HG03571 (cell line): ENCODE data around the gene HEPN1.
A peak's percentile ranks its signal among the peaks of the same experiment; 100 is the strongest.

Experiments
- ATAC-seq: cut with Tn5 transposase; IDR thresholded peaks from one replicate; pipeline ENCODE4 v1.9.1; 2021; ENCODE audit not compliant: unreplicated experiment

Gene HEPN1

GRCh38 chr11:124918950-124919349, at the start of gene HEPN1:
TSS of gene HEPN1 (plus strand) at chr11:124919250.
- ATAC-seq, result no peak

GRCh38 chr11:124869331-124869730, 49.7 kb upstream of the HEPN1 start:
- no peak for ATAC-seq

- no peak for ATAC-seq
These were observed 49.1 kb upstream of the HEPN1 start for GRCh38 chr11:124869856-124870387.

- no peak for ATAC-seq
These were observed 48.6 kb upstream of the HEPN1 start for GRCh38 chr11:124870430-124870829.

- ATAC-seq, result no peak
These were observed 46.8 kb upstream of the HEPN1 start for GRCh38 chr11:124872280-124872679.

DNA sequence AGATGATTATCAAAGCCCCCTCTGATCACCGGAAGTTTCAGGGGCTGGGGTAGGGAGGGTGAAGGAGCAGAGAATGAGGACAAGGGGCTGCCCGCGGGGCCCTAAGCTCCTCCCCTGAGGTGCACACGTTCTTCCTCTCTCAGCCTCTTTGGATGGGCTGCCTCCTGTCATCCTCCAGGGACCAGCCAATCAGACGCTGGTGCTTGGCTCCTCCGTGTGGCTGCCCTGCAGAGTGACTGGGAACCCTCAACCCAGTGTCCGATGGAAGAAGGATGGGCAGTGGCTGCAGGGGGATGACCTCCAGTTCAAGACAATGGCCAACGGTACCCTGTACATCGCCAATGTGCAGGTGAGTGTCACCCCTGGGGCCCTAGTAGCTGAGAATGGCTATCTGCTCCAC, 46.3 kb upstream of the HEPN1 start:
- no peak for ATAC-seq

DNA sequence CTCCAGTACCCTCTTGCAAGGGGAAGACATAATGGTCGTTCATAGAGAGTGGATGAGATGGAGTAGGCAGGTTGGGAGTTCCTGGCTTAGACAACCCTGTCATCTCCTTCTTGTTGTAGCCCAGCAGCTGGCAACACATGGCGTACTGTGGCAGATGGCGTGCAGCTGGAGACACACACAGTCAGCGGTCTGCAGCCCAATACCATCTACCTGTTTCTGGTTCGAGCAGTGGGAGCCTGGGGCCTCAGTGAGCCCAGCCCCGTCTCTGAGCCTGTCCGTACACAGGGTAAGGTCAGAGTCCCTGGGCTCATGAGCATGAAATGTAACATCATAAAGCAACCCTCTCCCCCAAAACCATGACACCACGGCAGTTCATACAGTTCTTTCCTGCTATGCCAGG, 45.1 kb upstream of the HEPN1 start:
- ATAC-seq, result no peak

GRCh38 chr11:124874571-124875255, 44.3 kb upstream of the HEPN1 start:
- no peak for ATAC-seq

DNA sequence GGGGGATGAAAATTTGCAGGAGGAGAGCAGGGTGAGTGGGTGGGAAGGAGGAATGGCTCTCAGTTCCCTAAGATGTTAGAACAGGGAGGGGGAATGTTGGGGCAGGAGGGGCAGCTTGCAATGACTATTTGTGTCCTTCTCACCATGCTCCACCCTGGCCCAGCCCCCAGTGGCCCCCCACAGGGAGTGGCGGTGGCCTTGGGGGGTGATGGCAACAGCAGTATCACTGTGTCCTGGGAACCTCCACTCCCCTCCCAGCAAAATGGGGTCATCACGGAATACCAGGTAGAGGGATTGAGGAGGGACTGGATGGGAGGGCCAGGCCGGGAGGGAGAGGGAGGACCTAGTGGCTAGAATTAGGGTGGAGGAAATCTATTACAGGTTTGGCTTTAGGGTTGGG, 43.6 kb upstream of the HEPN1 start:
- no peak for ATAC-seq

GRCh38 chr11:124875943-124876817, 42.9 kb upstream of the HEPN1 start:
- ATAC-seq, result peak; percentile 88

GRCh38 chr11:124876818-124877630, 42.0 kb upstream of the HEPN1 start:
- ATAC-seq, result no peak

DNA sequence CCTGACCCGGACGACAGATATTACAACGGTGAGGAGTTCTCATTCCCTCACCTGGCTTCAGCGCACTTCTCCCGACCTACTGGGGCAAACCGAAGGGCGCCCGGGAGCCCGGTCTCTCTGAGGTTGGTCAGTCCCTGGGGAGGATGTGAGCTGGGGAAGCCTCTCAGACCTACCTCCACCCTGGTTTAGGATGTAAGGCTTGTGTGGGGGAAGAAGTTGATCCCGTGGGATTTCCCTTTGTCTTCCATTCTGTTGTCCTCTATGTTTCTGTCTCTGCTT, 41.5 kb upstream of the HEPN1 start:
- ATAC-seq, result no peak

- no peak for ATAC-seq
These were observed 40.9 kb upstream of the HEPN1 start for GRCh38 chr11:124877910-124878758.

DNA sequence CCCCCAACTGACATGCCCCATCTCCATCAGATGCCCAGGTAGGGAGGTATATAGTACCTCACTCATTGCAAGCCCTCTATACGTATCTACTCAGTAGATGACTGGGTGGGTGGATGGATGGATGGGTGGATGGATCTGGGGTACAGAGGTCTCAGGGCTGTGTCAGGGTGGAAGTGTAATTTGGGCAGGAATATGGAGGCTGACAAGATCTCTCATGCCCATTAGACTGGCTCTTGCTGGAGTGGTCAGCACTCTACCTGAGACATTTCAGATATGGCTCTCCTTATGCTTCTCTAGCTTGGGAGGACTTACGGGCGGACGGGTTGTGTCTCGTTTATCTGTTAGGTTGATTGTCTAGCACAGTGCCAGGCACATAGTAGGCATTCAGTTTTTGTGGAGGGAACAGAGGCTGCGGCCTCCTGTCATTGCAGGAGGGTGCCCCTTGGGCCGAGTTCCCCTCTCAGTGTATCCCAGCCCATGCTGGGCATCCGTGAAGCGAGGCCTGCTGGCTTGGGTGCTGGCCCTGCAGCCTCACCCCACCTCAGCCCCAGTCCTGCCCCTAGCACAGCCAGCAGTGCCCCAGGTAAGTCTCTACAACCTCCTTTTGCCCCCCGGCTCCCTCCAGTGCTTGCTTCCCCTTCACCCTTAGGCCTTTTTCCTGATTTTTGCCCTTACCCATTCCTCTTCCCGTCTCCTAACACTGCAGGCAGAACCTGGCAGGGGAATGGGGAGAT, 40.1 kb upstream of the HEPN1 start:
- no peak for ATAC-seq

DNA sequence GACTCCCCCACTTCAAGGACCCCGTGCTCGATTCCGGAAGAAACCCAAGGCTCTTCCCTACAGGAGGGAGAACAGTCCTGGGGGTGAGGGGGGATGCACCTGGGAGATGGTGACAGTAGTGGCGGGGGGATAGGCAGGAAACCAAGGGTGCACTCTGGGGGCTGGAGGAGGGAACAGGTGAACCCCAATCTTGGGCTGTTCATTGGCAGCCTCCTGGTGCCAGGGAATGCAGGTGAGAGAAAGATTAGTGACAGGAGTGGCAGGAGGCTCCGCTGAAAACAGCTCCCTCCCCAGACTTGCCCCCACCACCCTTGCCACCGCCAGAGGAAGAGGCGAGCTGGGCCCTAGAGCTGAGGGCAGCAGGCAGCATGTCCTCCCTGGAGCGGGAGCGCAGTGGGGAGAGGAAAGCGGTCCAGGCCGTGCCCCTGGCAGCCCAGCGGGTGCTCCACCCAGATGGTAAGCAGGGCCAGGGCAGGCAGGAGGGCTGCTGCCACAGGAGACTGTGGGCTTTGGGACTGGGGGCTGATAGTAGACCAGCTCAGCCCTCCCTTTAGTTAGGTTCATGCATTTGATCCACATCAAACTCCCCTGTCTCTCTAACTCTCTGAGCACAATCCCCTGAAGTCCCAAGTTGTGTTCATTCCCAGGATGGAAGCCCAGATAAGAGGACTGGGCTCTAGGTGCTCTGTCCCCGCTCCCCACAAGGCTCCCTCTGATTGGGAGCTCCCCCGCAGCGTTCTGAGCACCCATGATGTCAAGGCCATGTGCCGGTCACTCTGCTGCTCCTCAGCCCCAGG, 39.4 kb upstream of the HEPN1 start:
- ATAC-seq, result no peak

DNA sequence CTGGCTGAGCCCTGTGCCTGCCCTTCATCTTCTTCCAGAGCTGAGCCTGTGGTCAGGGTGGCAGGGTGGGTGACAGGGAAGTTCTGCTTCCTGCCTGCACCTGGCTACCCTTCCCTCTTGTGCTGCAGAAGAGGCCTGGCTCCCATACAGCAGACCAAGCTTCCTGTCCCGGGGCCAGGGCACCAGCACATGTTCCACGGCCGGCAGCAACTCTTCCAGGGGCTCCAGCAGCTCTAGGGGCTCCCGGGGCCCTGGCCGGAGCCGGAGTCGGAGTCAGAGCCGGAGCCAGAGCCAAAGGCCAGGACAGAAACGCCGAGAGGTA, 38.8 kb upstream of the HEPN1 start:
- ATAC-seq, result no peak

GRCh38 chr11:124880958-124881357, 38.1 kb upstream of the HEPN1 start:
- no peak for ATAC-seq

DNA sequence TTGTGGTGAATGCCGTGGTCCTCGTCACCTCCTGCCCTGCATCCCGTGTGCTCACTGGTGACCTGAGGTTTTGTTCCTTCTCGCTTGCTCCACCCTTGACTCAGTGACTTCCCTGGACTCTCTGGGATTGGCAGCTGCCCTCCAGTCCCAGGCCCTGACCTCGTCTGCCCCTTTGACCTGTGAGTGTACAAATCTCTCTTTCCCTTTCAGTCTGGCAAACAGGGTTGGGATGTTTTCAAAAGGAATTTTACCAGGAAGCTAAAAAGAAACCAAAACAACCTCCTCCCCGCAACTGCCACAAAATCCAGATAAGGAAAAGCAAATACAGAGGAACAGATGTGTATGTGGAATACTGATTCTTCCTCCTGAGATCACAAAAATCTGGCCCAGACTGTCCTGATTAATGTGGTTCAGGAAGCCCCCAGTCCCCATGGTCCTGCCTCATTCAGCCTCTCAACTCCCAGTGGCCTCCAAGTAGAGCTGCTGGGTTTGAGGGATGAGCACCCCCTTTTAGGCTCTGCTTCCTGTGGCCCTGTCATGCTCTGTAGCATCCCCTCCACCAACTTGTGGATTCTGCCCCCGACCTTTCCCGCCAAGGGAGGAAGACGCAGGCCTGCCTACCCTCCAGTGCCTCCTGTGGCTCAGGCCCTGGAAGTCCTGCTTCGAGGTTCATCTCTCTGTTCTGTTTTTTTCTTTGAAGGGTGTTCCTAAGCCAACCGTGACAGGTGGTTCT, 36.5 kb upstream of the HEPN1 start:
- no peak for ATAC-seq

- no peak for ATAC-seq
These were observed 34.7 kb upstream of the HEPN1 start for GRCh38 chr11:124884340-124884739.
